Fibroblast of lung (primary cell): ENCODE results near the gene TNS1. TPM values are rescaled to one million over a fixed set of nuclear protein-coding genes. Genes with fewer than 3 reads are reported as not detected.

ENCODE experiments used
- DNase-seq, 2 donors: peaks; one replicate each; pipeline versions ENCODE4 v3.0.0 to v3.0.0-alpha.2; 2010; ENCODE audit warnings: low read depth in 2 of 2
- H2AFZ ChIP-seq: 2 replicates; pipeline ENCODE4 v1.5.1; 2012; ENCODE audit warnings: low read length, control low read depth, inconsistent platforms
- H3K27ac ChIP-seq: 2 replicates; pipeline ENCODE4 v1.5.1; 2011; ENCODE audit warnings: low read length, control low read depth; ENCODE audit not compliant: insufficient read depth
- H3K27me3 ChIP-seq: 2 replicates; pipeline ENCODE4 v1.5.1; 2011; ENCODE audit warnings: mild to moderate bottlenecking, low read length; ENCODE audit not compliant: control insufficient read depth, insufficient read depth
- H3K36me3 ChIP-seq: 2 replicates; pipeline ENCODE4 v1.5.1; 2011; ENCODE audit warnings: low read length; ENCODE audit not compliant: control insufficient read depth, insufficient read depth
- H3K4me1 ChIP-seq: 2 replicates; pipeline ENCODE4 v1.5.1; 2011; ENCODE audit warnings: low read length; ENCODE audit not compliant: control insufficient read depth, insufficient read depth; ENCODE audit errors: extremely low read depth
- H3K4me2 ChIP-seq: 2 replicates; pipeline ENCODE4 v1.5.1; 2011; ENCODE audit warnings: low read length, control low read depth; ENCODE audit not compliant: insufficient read depth; ENCODE audit errors: extremely low read depth
- H3K4me3 ChIP-seq, 4 experiments: fragments of 200-600 bp in 1 of 4; sonication (generic) in 1 of 4; replicated peaks in 1 of 4; 2 replicates each; pipeline ENCODE4 v1.5.1; 2011 to 2016; ENCODE audit warnings: low read length in 4 of 4, low read depth in 3 of 4, mild to moderate bottlenecking in 3 of 4, control low read depth in 2 of 4, inconsistent platforms in 1 of 4, mixed read lengths in 1 of 4; ENCODE audit not compliant: insufficient read depth in 1 of 4; ENCODE audit errors: control extremely low read depth in 1 of 4
- H3K79me2 ChIP-seq: 2 replicates; pipeline ENCODE4 v1.5.1; 2012; ENCODE audit warnings: mild to moderate bottlenecking, low read length, inconsistent platforms; ENCODE audit not compliant: control insufficient read depth, insufficient read depth
- H3K9ac ChIP-seq: 2 replicates; pipeline ENCODE4 v1.5.1; 2011; ENCODE audit warnings: mild to moderate bottlenecking, low read length, control low read depth; ENCODE audit not compliant: insufficient read depth
- H3K9me3 ChIP-seq: 2 replicates; pipeline ENCODE4 v1.5.1; 2012; ENCODE audit warnings: low read depth, low read length; ENCODE audit not compliant: control insufficient read depth, insufficient read depth
- H4K20me1 ChIP-seq: 2 replicates; pipeline ENCODE4 v1.5.1; 2011; ENCODE audit warnings: low read length; ENCODE audit not compliant: control insufficient read depth, insufficient read depth; ENCODE audit errors: extremely low read depth
- EZH2 ChIP-seq: IDR thresholded peaks from 2 replicates; pipeline ENCODE4 v1.5.1; 2012; ENCODE audit warnings: low read length, control low read depth, mild to moderate bottlenecking; ENCODE audit errors: missing control alignments
- polyA plus RNA-seq, 2 donors: library from polyadenylated mRNA; depleted of rRNA in 1 of 2; stranded (reverse) in 1 of 2; unstranded in 1 of 2; fragments of >200 nt; gene quantifications; 2 replicates each; pipeline ENCODE4 v1.2.1, GENCODE V29; 2011 to 2012; ENCODE audit warnings: missing spikeins in 1 of 2
- total RNA-seq: library from RNA; depleted of rRNA; stranded (reverse); fragments of >200 nt; gene quantifications from 2 replicates; pipeline ENCODE4 v1.2.1, GENCODE V29; 2014
- TF ChIP-seq, protein P1 (sequence below), 2 donors: IDR thresholded peaks in 1 of 2; conservative IDR thresholded peaks in 1 of 2; 1 replicate in 1 of 2; 2 replicates in 1 of 2; pipeline ENCODE4 v1.5.1; 2011 to 2012; ENCODE audit warnings: low read length in 2 of 2, control low read depth in 1 of 2, inconsistent platforms in 1 of 2, low read depth in 1 of 2, mild to moderate bottlenecking in 1 of 2

The TNS1 gene
- total and polyA plus RNA-seq, 2 donors (not counting 1 experiment from before 2014, with no cell fraction given) = 44.4 to 47.1 TPM

- Histone ChIP-seq H3K27ac (no peak overlapping the region), H3K4me3 (no peak overlapping the region), H3K36me3 (no peaks in the 10 kb centered on the region), H3K4me1 (no peaks in the 10 kb centered on the region), H3K79me2 (no peaks in the 10 kb centered on the region), H3K4me2 (no peak overlapping the region), H3K9me3 (no peaks in the 10 kb centered on the region), H3K9ac (no peak overlapping the region), H2AFZ (no peak overlapping the region), H3K27me3 (no peaks in the 10 kb centered on the region), H4K20me1 (no peaks in the 10 kb centered on the region)
- DNase-seq = no peak
- TF ChIP-seq, protein P1, sequence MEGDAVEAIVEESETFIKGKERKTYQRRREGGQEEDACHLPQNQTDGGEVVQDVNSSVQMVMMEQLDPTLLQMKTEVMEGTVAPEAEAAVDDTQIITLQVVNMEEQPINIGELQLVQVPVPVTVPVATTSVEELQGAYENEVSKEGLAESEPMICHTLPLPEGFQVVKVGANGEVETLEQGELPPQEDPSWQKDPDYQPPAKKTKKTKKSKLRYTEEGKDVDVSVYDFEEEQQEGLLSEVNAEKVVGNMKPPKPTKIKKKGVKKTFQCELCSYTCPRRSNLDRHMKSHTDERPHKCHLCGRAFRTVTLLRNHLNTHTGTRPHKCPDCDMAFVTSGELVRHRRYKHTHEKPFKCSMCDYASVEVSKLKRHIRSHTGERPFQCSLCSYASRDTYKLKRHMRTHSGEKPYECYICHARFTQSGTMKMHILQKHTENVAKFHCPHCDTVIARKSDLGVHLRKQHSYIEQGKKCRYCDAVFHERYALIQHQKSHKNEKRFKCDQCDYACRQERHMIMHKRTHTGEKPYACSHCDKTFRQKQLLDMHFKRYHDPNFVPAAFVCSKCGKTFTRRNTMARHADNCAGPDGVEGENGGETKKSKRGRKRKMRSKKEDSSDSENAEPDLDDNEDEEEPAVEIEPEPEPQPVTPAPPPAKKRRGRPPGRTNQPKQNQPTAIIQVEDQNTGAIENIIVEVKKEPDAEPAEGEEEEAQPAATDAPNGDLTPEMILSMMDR (conservative IDR thresholded peaks at IDR 0.05 in 1 of 2, IDR thresholded peaks at IDR 0.05 in 1 of 2; ENCODE audit: low read depth in 1 of 2, low read length in 2 of 2) = no peak
- no peak for TF ChIP-seq EZH2
Observed at GRCh38 chr2:217761645-217762277, 241.0 kb downstream of the TNS1 start.

DNA sequence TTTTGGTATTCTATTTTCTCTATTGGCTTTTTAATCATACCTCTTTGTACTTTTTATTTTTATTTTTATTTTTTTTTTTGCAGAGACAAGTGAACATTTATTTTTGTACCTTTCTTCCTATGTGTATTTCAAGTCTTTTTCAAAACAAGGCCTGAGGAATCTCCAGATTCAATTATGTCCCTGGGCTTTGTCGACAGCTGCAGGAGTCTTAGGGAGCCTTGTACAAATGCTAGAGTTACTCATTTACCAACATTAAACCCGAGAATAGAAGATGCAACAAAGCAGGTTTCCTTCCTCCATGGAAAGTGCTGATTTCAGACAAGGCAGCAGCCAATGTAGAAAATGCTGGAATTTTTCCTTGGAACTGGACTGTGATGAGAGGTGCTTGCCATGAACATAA is 242.8 kb downstream of the TNS1 start:
- H4K20me1 ChIP-seq = no peaks in the 10 kb centered on the region
- H3K4me3 ChIP-seq = no peak overlapping the region
- H3K79me2 ChIP-seq = no peaks in the 10 kb centered on the region
- DNase-seq = no peak
- H3K4me1 ChIP-seq = no peaks in the 10 kb centered on the region
- H3K9me3 ChIP-seq = no peaks in the 10 kb centered on the region
- no peak overlapping the region for H3K9ac ChIP-seq
- TF ChIP-seq, protein P1 (conservative IDR thresholded peaks at IDR 0.05 in 1 of 2, IDR thresholded peaks at IDR 0.05 in 1 of 2; ENCODE audit: low read depth in 1 of 2, low read length in 2 of 2) = no peak
- no peak for TF ChIP-seq EZH2
- H3K27ac ChIP-seq = no peak overlapping the region
- no peaks in the 10 kb centered on the region for H3K27me3 ChIP-seq
- H3K36me3 ChIP-seq = no peaks in the 10 kb centered on the region
- no peak overlapping the region for H3K4me2 ChIP-seq
- H2AFZ ChIP-seq = no peak overlapping the region

GRCh38 chr2:217757108-217757463 is 245.7 kb downstream of the TNS1 start:
- Histone ChIP-seq H2AFZ (no peak overlapping the region), H3K4me3 (no peak overlapping the region), H4K20me1 (no peaks in the 10 kb centered on the region), H3K27ac (no peak overlapping the region), H3K9ac (no peak overlapping the region), H3K4me1 (no peaks in the 10 kb centered on the region), H3K4me2 (no peak overlapping the region), H3K27me3 (no peaks in the 10 kb centered on the region), H3K79me2 (no peaks in the 10 kb centered on the region), H3K36me3 (no peaks in the 10 kb centered on the region), H3K9me3 (no peaks in the 10 kb centered on the region)
- TF ChIP-seq EZH2 = no peak
- TF ChIP-seq, protein P1 (conservative IDR thresholded peaks at IDR 0.05 in 1 of 2, IDR thresholded peaks at IDR 0.05 in 1 of 2; ENCODE audit: low read depth in 1 of 2, low read length in 2 of 2) = no peak
- DNase-seq = no peak
